ENCODE data around the gene LZTR1.

- no peak for TF ChIP-seq CTCF (IDR thresholded peaks at IDR 0.05)
- TF ChIP-seq JUND (IDR thresholded peaks at IDR 0.05) = no peak
- TF ChIP-seq MAX (IDR thresholded peaks at IDR 0.05; ENCODE audit: low read depth) = no peak
- TF ChIP-seq POLR2AphosphoS5 (IDR thresholded peaks at IDR 0.05; ENCODE audit: low read depth, low read length) = no peak
- TF ChIP-seq, protein P1, sequence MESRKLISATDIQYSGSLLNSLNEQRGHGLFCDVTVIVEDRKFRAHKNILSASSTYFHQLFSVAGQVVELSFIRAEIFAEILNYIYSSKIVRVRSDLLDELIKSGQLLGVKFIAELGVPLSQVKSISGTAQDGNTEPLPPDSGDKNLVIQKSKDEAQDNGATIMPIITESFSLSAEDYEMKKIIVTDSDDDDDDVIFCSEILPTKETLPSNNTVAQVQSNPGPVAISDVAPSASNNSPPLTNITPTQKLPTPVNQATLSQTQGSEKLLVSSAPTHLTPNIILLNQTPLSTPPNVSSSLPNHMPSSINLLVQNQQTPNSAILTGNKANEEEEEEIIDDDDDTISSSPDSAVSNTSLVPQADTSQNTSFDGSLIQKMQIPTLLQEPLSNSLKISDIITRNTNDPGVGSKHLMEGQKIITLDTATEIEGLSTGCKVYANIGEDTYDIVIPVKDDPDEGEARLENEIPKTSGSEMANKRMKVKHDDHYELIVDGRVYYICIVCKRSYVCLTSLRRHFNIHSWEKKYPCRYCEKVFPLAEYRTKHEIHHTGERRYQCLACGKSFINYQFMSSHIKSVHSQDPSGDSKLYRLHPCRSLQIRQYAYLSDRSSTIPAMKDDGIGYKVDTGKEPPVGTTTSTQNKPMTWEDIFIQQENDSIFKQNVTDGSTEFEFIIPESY (IDR thresholded peaks at IDR 0.05; ENCODE audit: borderline replicate concordance, low read depth) = no peak
- TF ChIP-seq EZH2phosphoT487 (IDR thresholded peaks at IDR 0.05; ENCODE audit: borderline replicate concordance, low read depth) = no peak
- TF ChIP-seq EP300 (IDR thresholded peaks at IDR 0.05; ENCODE audit: borderline replicate concordance in 1 of 2, low read depth in 1 of 2, low read length in 1 of 2) = no peak
- no peak for TF ChIP-seq REST (IDR thresholded peaks at IDR 0.05; ENCODE audit: low read depth, low read length)
- TF ChIP-seq RFX5 (IDR thresholded peaks at IDR 0.05; ENCODE audit: low read length) = no peak
- TF ChIP-seq, protein P2, sequence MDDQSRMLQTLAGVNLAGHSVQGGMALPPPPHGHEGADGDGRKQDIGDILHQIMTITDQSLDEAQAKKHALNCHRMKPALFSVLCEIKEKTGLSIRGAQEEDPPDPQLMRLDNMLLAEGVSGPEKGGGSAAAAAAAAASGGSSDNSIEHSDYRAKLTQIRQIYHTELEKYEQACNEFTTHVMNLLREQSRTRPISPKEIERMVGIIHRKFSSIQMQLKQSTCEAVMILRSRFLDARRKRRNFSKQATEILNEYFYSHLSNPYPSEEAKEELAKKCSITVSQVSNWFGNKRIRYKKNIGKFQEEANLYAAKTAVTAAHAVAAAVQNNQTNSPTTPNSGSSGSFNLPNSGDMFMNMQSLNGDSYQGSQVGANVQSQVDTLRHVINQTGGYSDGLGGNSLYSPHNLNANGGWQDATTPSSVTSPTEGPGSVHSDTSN (IDR thresholded peaks at IDR 0.05) = no peak
- TF ChIP-seq ELF1 (IDR thresholded peaks at IDR 0.05) = no peak
- no peak for TF ChIP-seq NRF1 (IDR thresholded peaks at IDR 0.05; ENCODE audit: low read depth, low read length)
- TF ChIP-seq TEAD4 (IDR thresholded peaks at IDR 0.05; ENCODE audit: borderline replicate concordance, insufficient read depth) = no peak
- no peak for TF ChIP-seq GABPA (IDR thresholded peaks at IDR 0.05; ENCODE audit: low read depth)
These were observed 15.9 kb upstream of the LZTR1 start for GRCh38 chr22:20965888-20966855.

Data from SK-N-SH (cell line).